AG09309 (cell line): Measurements from ENCODE around the gene S100A13.

Experiments
- DNase-seq: peaks from one replicate; pipeline ENCODE4 v3.0.0-alpha.2; 2010; ENCODE audit warnings: low read depth
- H3K4me3 ChIP-seq: 2 replicates; pipeline ENCODE4 v1.5.1; 2011; ENCODE audit warnings: mild to moderate bottlenecking, low read depth, low read length, moderate library complexity; ENCODE audit not compliant: control insufficient read depth
- TF ChIP-seq, protein P1 (sequence below): IDR thresholded peaks from 2 replicates; pipeline ENCODE4 v1.5.1; 2011; ENCODE audit warnings: mild to moderate bottlenecking, low read depth, low read length, inconsistent platforms; ENCODE audit not compliant: insufficient read depth, control insufficient read depth; ENCODE audit errors: missing control alignments

S100A13 gene

DNA sequence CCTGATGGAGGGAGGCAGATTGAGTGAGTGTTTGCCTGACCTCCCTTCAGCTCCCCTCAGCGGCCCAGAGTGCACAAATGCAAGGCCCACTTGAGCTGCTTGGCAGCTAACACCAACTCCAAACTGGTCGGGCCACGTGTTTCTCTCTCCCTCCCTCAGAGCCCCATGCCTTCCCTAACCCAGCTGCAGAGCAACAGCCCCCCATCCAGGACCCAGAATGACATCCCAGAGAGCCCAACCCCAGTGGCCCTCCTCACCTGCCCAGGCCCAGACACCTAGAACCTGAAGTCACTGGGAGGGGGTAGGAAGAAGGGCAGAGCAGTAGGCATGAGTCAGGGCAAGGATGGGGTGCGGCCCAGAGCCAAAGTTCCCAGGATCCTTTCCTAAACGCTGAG, 10.4 kb downstream of the S100A13 start:
- DNase-seq: no peak
- no peak overlapping the region for H3K4me3 ChIP-seq
- TF ChIP-seq, protein P1, sequence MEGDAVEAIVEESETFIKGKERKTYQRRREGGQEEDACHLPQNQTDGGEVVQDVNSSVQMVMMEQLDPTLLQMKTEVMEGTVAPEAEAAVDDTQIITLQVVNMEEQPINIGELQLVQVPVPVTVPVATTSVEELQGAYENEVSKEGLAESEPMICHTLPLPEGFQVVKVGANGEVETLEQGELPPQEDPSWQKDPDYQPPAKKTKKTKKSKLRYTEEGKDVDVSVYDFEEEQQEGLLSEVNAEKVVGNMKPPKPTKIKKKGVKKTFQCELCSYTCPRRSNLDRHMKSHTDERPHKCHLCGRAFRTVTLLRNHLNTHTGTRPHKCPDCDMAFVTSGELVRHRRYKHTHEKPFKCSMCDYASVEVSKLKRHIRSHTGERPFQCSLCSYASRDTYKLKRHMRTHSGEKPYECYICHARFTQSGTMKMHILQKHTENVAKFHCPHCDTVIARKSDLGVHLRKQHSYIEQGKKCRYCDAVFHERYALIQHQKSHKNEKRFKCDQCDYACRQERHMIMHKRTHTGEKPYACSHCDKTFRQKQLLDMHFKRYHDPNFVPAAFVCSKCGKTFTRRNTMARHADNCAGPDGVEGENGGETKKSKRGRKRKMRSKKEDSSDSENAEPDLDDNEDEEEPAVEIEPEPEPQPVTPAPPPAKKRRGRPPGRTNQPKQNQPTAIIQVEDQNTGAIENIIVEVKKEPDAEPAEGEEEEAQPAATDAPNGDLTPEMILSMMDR: no peak

DNA sequence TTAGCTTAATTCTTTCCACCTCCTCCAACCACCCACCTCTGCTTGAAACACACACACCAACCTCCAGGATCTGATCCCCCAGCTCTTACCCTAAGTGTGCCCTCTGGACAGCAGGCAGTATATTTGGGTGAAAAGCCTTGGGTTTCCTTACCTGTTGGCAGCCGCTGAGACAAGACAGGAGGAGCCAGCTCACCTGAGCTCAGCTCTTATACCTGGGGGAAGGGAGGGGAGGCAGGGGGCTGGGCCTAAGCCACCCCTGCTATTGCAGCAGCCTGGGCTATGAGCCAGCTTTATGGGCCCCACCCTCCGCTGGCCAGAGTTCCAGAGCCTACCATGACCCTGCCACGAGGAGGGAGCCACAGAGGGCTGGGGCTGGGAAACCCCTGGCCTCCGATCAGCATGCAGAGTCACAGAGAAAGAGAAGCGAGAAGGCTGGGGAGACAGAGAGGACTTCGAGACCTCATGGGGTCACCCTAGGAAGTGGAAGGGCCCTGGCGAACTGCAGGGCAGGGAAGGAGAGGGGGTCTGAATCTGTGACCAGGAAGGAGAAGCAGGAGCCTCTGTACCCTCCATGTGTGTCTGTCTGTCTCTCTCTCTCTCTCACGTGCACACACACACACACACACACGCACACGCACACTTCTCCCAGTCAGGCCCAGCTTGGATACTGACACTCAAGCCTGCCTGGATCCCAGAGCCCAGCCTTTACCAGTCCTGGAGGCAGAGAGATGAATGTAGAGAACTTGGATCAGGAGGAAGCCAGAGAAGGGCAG, 11.0 kb downstream of the S100A13 start, which contains the start of gene S100A14:
Gene S100A14 (minus strand): TSS at position 182 of the 773 bp plus-strand sequence. CDS start 467 bp downstream, outside the sequence.
- DNase-seq: no peak
- H3K4me3 ChIP-seq: no peak within 1 kb of the TSS
- TF ChIP-seq, protein P1: no peak

- TF ChIP-seq, protein P1: no peak
- no peak overlapping the region for H3K4me3 ChIP-seq
- DNase-seq: no peak
Observed at GRCh38 chr1:153615406-153615805, 11.9 kb downstream of the S100A13 start.

DNA sequence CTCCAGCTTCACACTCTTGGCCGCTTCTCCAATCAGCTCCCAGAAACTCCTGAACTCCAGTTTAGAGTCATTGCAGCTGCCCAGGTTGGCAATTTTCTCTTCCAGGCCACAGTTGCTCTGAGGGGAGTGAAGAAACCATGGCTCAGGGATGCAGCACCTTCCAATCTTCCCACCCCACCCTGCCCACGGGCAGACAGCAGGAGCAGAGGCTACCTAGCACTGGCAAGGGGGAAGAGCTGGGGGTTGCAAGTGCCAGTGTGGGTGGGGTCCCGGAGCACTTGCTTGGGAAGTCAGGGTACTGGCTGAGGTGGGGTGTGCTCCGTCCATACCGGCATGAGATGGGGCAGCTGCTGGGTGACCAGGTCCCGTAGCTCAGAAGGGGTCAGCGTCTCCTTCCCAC, 12.4 kb downstream of the S100A13 start:
- TF ChIP-seq, protein P1: no peak
- no peak for DNase-seq
- no peak overlapping the region for H3K4me3 ChIP-seq

- H3K4me3 ChIP-seq: no peak overlapping the region
- TF ChIP-seq, protein P1: peak; percentile 33
- DNase-seq: no peak
Observed at GRCh38 chr1:153614189-153614900, 13.0 kb downstream of the S100A13 start.

GRCh38 chr1:153613406-153613805, 13.9 kb downstream of the S100A13 start:
- peak overlapping the region; percentile 69 for H3K4me3 ChIP-seq
- TF ChIP-seq, protein P1: no peak
- DNase-seq: no peak
